Measurements from ENCODE around the gene CIAO3. TPM values are rescaled to one million over a fixed set of nuclear protein-coding genes. Genes with fewer than 3 reads are reported as not detected.

The CIAO3 gene
- total RNA-seq, 1 donor from 2014 or later: 23.2 TPM

- DNase-seq (ENCODE audit: low read depth in 2 of 2): peak; percentile 32 to 67
Measured at GRCh38 chr16:711548-712320, 29.1 kb downstream of the CIAO3 start.

GRCh38 chr16:711084-711483, 29.7 kb downstream of the CIAO3 start:
- no peak for DNase-seq (ENCODE audit: low read depth in 2 of 2)

GRCh38 chr16:710500-711075, 30.2 kb downstream of the CIAO3 start:
- no peak for DNase-seq (ENCODE audit: low read depth in 2 of 2)

- no peak for DNase-seq (ENCODE audit: low read depth in 2 of 2)
Measured at GRCh38 chr16:709566-710499, 31.0 kb downstream of the CIAO3 start.

GRCh38 chr16:708959-709358, 31.8 kb downstream of the CIAO3 start:
- no peak for DNase-seq (ENCODE audit: low read depth in 2 of 2)

GRCh38 chr16:708019-708418, 32.8 kb downstream of the CIAO3 start:
- no peak for DNase-seq (ENCODE audit: low read depth in 2 of 2)

DNA sequence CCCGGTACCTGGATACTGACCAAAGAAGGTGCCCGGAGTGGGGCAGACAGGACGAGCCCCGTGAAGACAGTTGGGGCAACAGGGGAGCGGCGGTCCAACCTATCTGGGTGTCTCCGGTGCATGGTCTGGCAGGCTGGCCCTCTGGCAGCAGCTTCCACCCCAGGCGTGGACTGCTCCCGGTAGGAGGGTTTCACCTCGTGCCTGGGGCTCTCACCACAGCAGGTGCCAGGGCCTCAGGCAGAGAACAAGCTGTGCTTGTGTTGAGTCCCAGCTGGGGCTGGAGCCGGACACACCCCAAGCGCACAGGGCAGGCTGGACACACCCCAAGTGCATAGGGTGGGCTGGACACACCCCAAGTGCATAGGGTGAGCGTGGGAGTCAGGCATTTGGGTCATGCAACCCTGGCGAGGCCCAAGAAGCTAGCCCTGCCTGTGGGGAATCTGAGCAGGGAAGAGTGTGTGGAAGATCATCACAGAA, 33.7 kb downstream of the CIAO3 start:
- DNase-seq (ENCODE audit: low read depth in 2 of 2): no peak

GRCh38 chr16:706189-707061, 34.4 kb downstream of the CIAO3 start:
- no peak for DNase-seq (ENCODE audit: low read depth in 2 of 2)

- DNase-seq (ENCODE audit: low read depth in 2 of 2): peak in 1 of 2 donors; percentile 30
Measured at GRCh38 chr16:705431-706188, 35.2 kb downstream of the CIAO3 start, which contains the start of gene FBXL16. TSS of gene FBXL16 (minus strand) at chr16:705801. CDS start at chr16:697405, 8,396 bp downstream.

- DNase-seq (ENCODE audit: low read depth in 2 of 2): no peak
Measured at GRCh38 chr16:704552-705380, 36.0 kb downstream of the CIAO3 start.

DNA sequence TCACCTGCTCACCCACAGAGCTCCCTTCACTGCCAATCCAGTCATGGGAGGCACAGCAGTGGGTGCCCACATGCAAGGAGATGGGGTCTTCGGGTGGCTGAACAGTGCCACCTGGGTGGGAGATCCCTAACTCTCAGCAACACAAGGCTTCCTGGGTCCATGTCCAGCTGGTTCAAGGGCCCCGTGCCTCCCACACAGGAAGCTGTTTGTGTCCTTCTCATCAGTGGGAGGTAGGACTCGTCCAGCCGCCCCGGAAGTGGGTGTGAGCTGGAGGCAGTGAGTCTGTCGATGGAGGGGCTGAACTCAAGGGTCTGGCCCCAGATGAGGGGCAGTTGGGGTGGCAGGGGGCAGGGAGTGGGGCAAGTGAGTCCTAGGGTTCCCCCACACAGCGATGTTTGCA, 36.8 kb downstream of the CIAO3 start:
- no peak for DNase-seq (ENCODE audit: low read depth in 2 of 2)

DNA sequence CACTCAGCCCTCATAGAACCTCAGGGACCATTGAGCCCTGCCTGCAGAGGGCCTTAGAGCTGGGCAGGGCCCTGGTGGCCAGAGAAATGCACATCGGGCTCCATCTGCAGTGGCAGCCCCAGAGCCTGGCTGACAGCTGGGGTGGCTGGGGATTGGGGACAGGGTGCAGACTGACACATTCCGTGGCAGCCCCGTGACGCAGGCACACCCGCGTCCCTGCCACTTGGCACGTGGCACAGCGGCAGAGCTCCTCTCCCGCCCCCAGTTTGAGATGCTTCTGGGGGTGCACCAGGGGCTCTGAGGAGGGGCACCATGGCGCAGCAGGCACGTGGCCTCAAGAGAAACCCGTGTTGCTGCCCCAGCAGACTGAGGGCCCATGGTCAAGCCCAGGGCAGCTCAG, 37.4 kb downstream of the CIAO3 start:
- no peak for DNase-seq (ENCODE audit: low read depth in 2 of 2)

DNA sequence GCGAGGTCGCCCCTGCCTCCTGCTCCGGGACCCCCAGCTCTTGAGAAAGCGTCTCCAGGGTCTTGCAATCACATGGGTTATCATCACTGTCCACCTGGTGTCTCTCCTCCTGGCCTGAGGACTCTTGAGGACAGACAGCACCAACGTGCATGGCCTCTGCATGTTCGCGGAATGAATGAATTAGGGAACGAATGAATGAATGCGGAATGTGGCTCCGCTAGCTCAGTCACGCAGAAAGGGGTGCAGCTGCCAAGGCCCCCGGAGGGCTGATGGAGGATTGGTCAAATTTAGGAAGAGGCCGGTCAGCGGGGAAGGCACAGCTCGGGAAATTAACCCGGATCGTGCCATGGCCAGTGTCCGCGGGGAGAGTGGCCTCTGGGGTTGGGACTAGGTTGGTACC, 38.5 kb downstream of the CIAO3 start:
- no peak for DNase-seq (ENCODE audit: low read depth in 2 of 2)

DNA sequence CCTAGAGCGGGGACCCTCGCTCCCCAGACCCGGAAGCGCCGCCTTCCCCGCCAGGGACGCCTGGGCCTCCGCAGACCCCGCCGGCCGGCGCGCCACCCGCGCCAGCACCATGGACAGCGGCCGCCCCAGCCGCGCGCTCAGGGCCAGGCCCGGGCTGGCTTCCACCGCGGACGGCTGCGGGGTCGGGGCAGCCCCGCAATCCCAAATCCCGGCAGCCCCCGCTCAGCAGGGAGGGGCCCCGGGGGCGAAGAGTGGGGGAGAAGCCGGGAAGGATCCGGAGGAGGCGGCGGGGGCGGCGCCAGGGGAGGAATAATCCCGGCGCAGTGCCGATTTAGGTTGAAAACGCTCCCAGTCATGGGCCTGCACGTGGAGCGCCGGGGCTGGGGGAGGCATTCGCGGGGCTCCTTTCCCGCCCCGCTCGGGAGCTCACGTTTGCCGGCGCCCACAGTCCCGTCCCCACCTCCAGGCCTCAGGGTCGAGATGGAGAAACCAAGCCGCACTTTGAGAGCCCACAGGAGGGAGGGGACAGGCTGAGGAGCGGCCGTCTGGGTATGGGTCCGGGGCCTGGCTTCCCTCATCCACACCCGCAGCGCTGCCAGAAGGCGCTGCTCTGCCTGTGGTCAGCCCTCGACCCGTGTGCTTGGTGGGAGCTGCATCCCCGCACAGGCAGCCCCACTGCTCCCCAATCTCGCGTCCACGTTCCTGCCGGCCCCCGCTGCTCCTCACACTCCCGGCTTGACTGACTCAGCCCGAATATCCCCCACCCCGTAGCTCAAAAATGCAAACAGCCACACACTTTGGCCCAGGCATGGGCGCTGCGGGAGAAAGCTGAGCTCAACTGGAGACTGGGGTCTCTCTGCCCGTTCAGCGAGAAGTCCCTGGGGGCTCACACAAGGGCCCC, 39.9 kb downstream of the CIAO3 start:
- DNase-seq (ENCODE audit: low read depth in 2 of 2): peak in 1 of 2 donors; percentile 30

DNA sequence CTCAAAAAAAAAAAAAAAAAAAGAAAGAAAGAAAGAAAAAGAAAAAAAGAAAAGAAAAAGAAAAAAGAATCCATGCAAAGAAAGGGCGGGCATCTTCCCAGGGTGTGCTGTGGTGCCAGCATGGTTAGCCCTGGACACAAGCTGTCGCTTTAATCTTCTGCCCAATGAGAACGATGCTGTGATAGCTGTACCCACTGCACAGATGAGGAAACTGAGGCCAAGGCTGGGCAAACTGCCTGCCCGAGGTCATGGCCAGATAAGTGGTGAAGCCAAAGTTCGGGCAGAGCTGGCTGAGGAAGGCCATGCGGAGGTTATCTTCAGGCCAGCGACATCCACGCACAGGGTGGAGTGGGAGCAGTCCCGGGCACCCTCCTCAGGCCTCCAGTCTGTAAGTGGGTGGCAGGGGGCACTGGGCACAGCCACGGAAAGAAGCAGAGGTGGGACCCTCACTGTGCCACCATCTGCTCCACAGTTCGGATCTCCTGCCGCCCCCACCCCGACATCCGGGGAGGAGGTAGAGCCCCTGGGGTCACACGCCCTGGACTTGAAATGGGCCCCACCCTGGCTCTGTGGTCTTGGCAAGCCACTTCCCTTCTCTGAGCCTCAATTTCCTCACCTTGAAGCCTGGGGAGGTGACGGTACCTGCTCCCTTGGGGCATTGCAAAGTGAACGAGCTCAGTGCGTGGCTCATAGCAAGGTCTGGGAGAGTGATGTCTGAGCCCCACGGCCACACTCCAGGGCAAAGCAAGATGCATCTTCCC, 41.7 kb downstream of the CIAO3 start:
- no peak for DNase-seq (ENCODE audit: low read depth in 2 of 2)

- DNase-seq (ENCODE audit: low read depth in 2 of 2): no peak
Measured at GRCh38 chr16:695355-696089, 45.3 kb downstream of the CIAO3 start.

GRCh38 chr16:694863-695354, 45.9 kb downstream of the CIAO3 start:
- DNase-seq (ENCODE audit: low read depth in 2 of 2): no peak
